B cell (primary cell): ENCODE results near the gene CUL3. TPM values are rescaled to one million over a fixed set of nuclear protein-coding genes. Genes with fewer than 3 reads are reported as not detected.

Experiments
- ATAC-seq: fragments of 200-7000 bp; cut with Tn5 transposase; one replicate; pipeline ENCODE4 v1.10.0; 2021; ENCODE audit warnings: low read depth, mild to moderate bottlenecking, moderate number of reproducible peaks, moderate library complexity
- CTCF ChIA-PET: fragments of 350-600 bp; sonication (Branson Sonifier 250); formaldehyde crosslinking; loops from one replicate; lab custom pipeline; 2021; ENCODE audit warnings: antibody characterized with exemption, inconsistent platforms; lab: Charles Lee
- POLR2A ChIA-PET: fragments of 350-600 bp; sonication (Branson Sonifier 250); formaldehyde crosslinking; loops from one replicate; lab custom pipeline; 2021; ENCODE audit warnings: antibody characterized with exemption; lab: Charles Lee
- DNase-seq: peaks from one replicate; pipeline ENCODE4 v3.0.0; 2013
- H2AFZ ChIP-seq: 2 replicates; pipeline ENCODE4 v1.6.1; 2012; ENCODE audit warnings: mild to moderate bottlenecking, low read depth, low read length; ENCODE audit not compliant: insufficient read depth, poor library complexity, severe bottlenecking
- H3K27ac ChIP-seq, 2 donors: 1 replicate in 1 of 2; 2 replicates in 1 of 2; pipeline ENCODE4 v1.5.1; 2012 to 2013; ENCODE audit warnings: low read length in 2 of 2, mild to moderate bottlenecking in 2 of 2, moderate library complexity in 1 of 2
- H3K27me3 ChIP-seq, 4 experiments: fragments of 200-600 bp in 1 of 4; sonication (generic) in 1 of 4; replicated peaks in 1 of 4; 1 replicate in 2 of 4; 2 replicates in 2 of 4; pipeline versions ENCODE4 v1.6.1 to v1.7.0; 2013 to 2016; ENCODE audit warnings: low read length in 3 of 4, mild to moderate bottlenecking in 2 of 4, mixed read lengths in 1 of 4, moderate library complexity in 1 of 4; ENCODE audit not compliant: insufficient read depth in 4 of 4, control insufficient read depth in 3 of 4; ENCODE audit errors: control extremely low read depth in 1 of 4
- H3K36me3 ChIP-seq, 2 experiments: replicated peaks in 1 of 2; 1 replicate in 1 of 2; 2 replicates in 1 of 2; pipeline versions ENCODE4 v1.6.1 to v1.7.1; 2013; ENCODE audit warnings: low read length in 1 of 2; ENCODE audit not compliant: insufficient read depth in 2 of 2, control insufficient read depth in 1 of 2; ENCODE audit errors: control extremely low read depth in 1 of 2, extremely low read depth in 1 of 2
- H3K4me1 ChIP-seq, 2 donors: fragments of 200-600 bp in 1 of 2; sonication (generic) in 1 of 2; 1 replicate in 1 of 2; 2 replicates in 1 of 2; pipeline versions ENCODE4 v1.5.1 to v1.6.1; 2013 to 2017; ENCODE audit warnings: low read length in 2 of 2; ENCODE audit not compliant: control insufficient read depth in 2 of 2, insufficient read depth in 2 of 2
- H3K4me2 ChIP-seq: replicated peaks from 2 replicates; pipeline ENCODE3; 2012; ENCODE audit warnings: mild to moderate bottlenecking, low read depth, low read length; ENCODE audit not compliant: poor library complexity, severe bottlenecking
- H3K4me3 ChIP-seq, 5 experiments: fragments of 200-600 bp in 1 of 5; sonication (generic) in 1 of 5; 1 replicate in 3 of 5; 2 replicates in 2 of 5; pipeline versions ENCODE4 v1.5.1 to v1.7.0; 2011 to 2016; ENCODE audit warnings: low read length in 4 of 5, mild to moderate bottlenecking in 4 of 5, low read depth in 2 of 5, control low read depth in 1 of 5, moderate library complexity in 1 of 5; ENCODE audit not compliant: insufficient read depth in 1 of 5; ENCODE audit errors: control extremely low read depth in 1 of 5, extremely low read depth in 1 of 5
- H3K79me2 ChIP-seq: fragments of 200-600 bp; sonication (generic); one replicate; pipeline ENCODE4 v1.6.0; 2016; ENCODE audit warnings: low read length; ENCODE audit not compliant: control insufficient read depth, insufficient read depth
- H3K9ac ChIP-seq: fragments of 200-600 bp; sonication (generic); 2 replicates; pipeline ENCODE4 v1.6.1; 2017; ENCODE audit warnings: mild to moderate bottlenecking, low read length, moderate library complexity
- H3K9me3 ChIP-seq, 3 donors: one replicate each; pipeline versions ENCODE4 v1.6.1 to v1.7.1; 2013; ENCODE audit warnings: low read length in 2 of 3; ENCODE audit not compliant: control insufficient read depth in 2 of 3, insufficient read depth in 1 of 3; ENCODE audit errors: control extremely low read depth in 1 of 3
- H4K20me1 ChIP-seq: 2 replicates; pipeline ENCODE4 v1.6.0; 2012; ENCODE audit warnings: mild to moderate bottlenecking, low read length; ENCODE audit not compliant: insufficient read depth, control insufficient read depth, poor library complexity, severe bottlenecking
- H3K27ac Mint-ChIP-seq: one replicate; pipeline ENCODE4 v1.8.0; 2021; ENCODE audit warnings: mixed read lengths
- H3K27me3 Mint-ChIP-seq: one replicate; pipeline ENCODE4 v1.8.0; 2021; ENCODE audit warnings: mixed read lengths
- H3K4me1 Mint-ChIP-seq: one replicate; pipeline ENCODE4 v1.8.0; 2021; ENCODE audit warnings: mixed read lengths
- H3K4me3 Mint-ChIP-seq: one replicate; pipeline ENCODE4 v1.8.0; 2021; ENCODE audit warnings: mixed read lengths
- H3K9me3 Mint-ChIP-seq: one replicate; pipeline ENCODE4 v1.8.0; 2022; ENCODE audit warnings: mixed read lengths; ENCODE audit not compliant: insufficient read depth
- CTCF ChIP-seq: fragments of 200-600 bp; IDR thresholded peaks from one replicate; pipeline ENCODE4 v1.8.0; 2022; ENCODE audit warnings: antibody characterized with exemption, mild to moderate bottlenecking
- EZH2 ChIP-seq: IDR thresholded peaks from 2 replicates; pipeline ENCODE4 v1.6.1; 2012; ENCODE audit warnings: borderline replicate concordance, low read depth, mild to moderate bottlenecking, moderate library complexity, low read length; ENCODE audit not compliant: insufficient read depth, poor library complexity, severe bottlenecking
- WGBS: methylation state at CpG from one replicate; pipeline ENCODE4 v1.1.5; 2013; ENCODE audit warnings: missing lambda C conversion rate; ENCODE audit not compliant: insufficient coverage; 5-methylcytosine and 5-hydroxymethylcytosine counted together
- intact Hi-C: fragments of 100-400 bp; cut with micrococcal nuclease; formaldehyde crosslinking; loops from one replicate; pipeline ENCODE4 v1.10.0; 2022
- polyA plus RNA-seq: library from polyadenylated mRNA; depleted of rRNA; stranded (reverse); fragments of >200 nt; gene quantifications from 2 replicates; pipeline ENCODE4 v1.2.3, GENCODE V29; 2012
- total RNA-seq, 2 donors: library from RNA; stranded (reverse); fragments of 120-200 nt in 1 of 2; gene quantifications; 1 replicate in 1 of 2; 2 replicates in 1 of 2; pipeline versions ENCODE4 v1.2.3 to v1.2.4, GENCODE V29; 2013 to 2022

CUL3 gene
- total and polyA plus RNA-seq, 2 donors (not counting 1 experiment from before 2014, with no cell fraction given), result 31.1 to 138 TPM

GRCh38 chr2:224525774-224526173, 59.4 kb downstream of the CUL3 start:
- Histone ChIP-seq H4K20me1 (no peaks in the 10 kb centered on the region), H3K27me3 (no peaks in the 10 kb centered on the region), H3K9me3 (no peaks in the 10 kb centered on the region), H2AFZ (no peak overlapping the region), H3K4me3 (no peak overlapping the region), H3K27ac (peak overlapping the region; percentile 87 to 89), H3K4me2 (peak overlapping the region; percentile 81), H3K36me3 (peaks cover 0 to 3% of the 10 kb centered on the region in 2 experiments), H3K9ac (peak overlapping the region; percentile 17), H3K4me1 (peaks cover 53 to 74% of the 10 kb centered on the region in 2 donors), H3K79me2 (peaks cover 93% of the 10 kb centered on the region)
- WGBS, result no CpG with 5 or more reads among the region's 1 CpG
- TF ChIP-seq EZH2 (no peak), CTCF (no peak)
- POLR2A ChIA-PET, result interaction anchor here (1.3 kb wide), 1 partner anchor 60 kb away, joined by 3 read pairs; the partner anchor contains the start of gene CUL3
- CTCF ChIA-PET, result no interaction called here
- Mint-ChIP-seq H3K4me3 (peak overlapping the region; percentile 64), H3K9me3 (no peaks in the 10 kb centered on the region), H3K27ac (peak overlapping the region; percentile 16), H3K27me3 (no peaks in the 10 kb centered on the region), H3K4me1 (peaks cover 66% of the 10 kb centered on the region)
- no peak for DNase-seq
- ATAC-seq, result no peak
- intact Hi-C loops, result loop anchor here (2.0 to 5.0 kb wide), 2 partner anchors 13 to 33 kb away; no protein-coding TSS in a partner anchor

- peak overlapping the region; percentile 86 for H3K27ac Mint-ChIP-seq
- CTCF ChIA-PET, result interaction anchor here (0.5 to 2.0 kb wide), 3 partner anchors 27 to 83 kb away, joined by 4 to 6 read pairs (median 5); partner anchors contain the start of gene CUL3
- peaks cover 76% of the 10 kb centered on the region for H3K4me1 Mint-ChIP-seq
- Histone ChIP-seq H4K20me1 (no peaks in the 10 kb centered on the region), H2AFZ (no peak overlapping the region), H3K27ac (peak overlapping the region; percentile 87 to 89), H3K79me2 (peaks cover 93% of the 10 kb centered on the region), H3K4me2 (peak overlapping the region; percentile 81), H3K4me1 (peaks cover 64 to 85% of the 10 kb centered on the region in 2 donors), H3K9ac (peak overlapping the region; percentile 52), H3K36me3 (peaks cover 0 to 2% of the 10 kb centered on the region in 2 experiments), H3K27me3 (no peaks in the 10 kb centered on the region), H3K9me3 (no peaks in the 10 kb centered on the region), H3K4me3 (peak overlapping the region in 4 of 5 experiments; percentile 2 to 81 (median 28))
- no peak for TF ChIP-seq CTCF
- no peak for TF ChIP-seq EZH2
- POLR2A ChIA-PET, result interaction anchor here (0.6 to 1.3 kb wide), 2 partner anchors 37 to 61 kb away, joined by 3 to 9 read pairs; partner anchors contain the start of gene CUL3
- H3K4me3 Mint-ChIP-seq, result peak overlapping the region; percentile 76
- no peaks in the 10 kb centered on the region for H3K27me3 Mint-ChIP-seq
- WGBS, result 33% methylated on average over 1 of the region's 2 CpGs
- intact Hi-C loops, result loop anchor here (2.0 to 5.0 kb wide), 2 partner anchors 14 to 32 kb away; no protein-coding TSS in a partner anchor
- no peaks in the 10 kb centered on the region for H3K9me3 Mint-ChIP-seq
- no peak for DNase-seq
- no peak for ATAC-seq
Measured at GRCh38 chr2:224524657-224525056, 60.5 kb downstream of the CUL3 start.
